IMR-90 (cell line): ENCODE results near the gene XRCC3. TPM values are rescaled to one million over a fixed set of nuclear protein-coding genes. Genes with fewer than 3 reads are reported as not detected.
A peak's percentile ranks its signal among the peaks of the same experiment; 100 is the strongest.

Experiments used
- ATAC-seq: fragments of 200-7000 bp; cut with Tn5 transposase; 2 replicates; pipeline ENCODE4 v1.9.1; 2020; ENCODE audit warnings: low read depth, mild to moderate bottlenecking, moderate library complexity
- BruUV-seq: library from RNA; stranded (reverse); fragments of 400-500 nt; replicated peaks from 2 replicates; lab custom pipeline; 2021; lab: Mats Ljungman, UMichigan
- CTCF ChIA-PET: fragments of 300-600 bp; formaldehyde crosslinking; extraction: SDS; loops from one replicate; lab custom pipeline; 2021; ENCODE audit warnings: antibody characterized with exemption; lab: Yijun Ruan, JAX
- POLR2A ChIA-PET: fragments of 300-600 bp; sonication (Branson Sonifier 250); formaldehyde crosslinking; loops from one replicate; lab custom pipeline; 2022; ENCODE audit warnings: antibody characterized with exemption; ENCODE audit not compliant: unreplicated experiment; lab: Charles Lee
- DNase-seq: peaks from one replicate; pipeline ENCODE4 v3.0.0; 2013
- H2AFZ ChIP-seq: replicated peaks from 2 replicates; pipeline ENCODE3; 2013; ENCODE audit warnings: low read length, mild to moderate bottlenecking; ENCODE audit not compliant: poor library complexity
- H2AK5ac ChIP-seq: 2 replicates; pipeline ENCODE4 v1.6.1; 2013; ENCODE audit warnings: low read depth, low read length, inconsistent platforms
- H2AK9ac ChIP-seq: replicated peaks from 2 replicates; pipeline ENCODE3; 2013; ENCODE audit warnings: mild to moderate bottlenecking, low read depth, low read length, moderate library complexity; ENCODE audit not compliant: poor library complexity
- H2BK120ac ChIP-seq: 2 replicates; pipeline ENCODE4 v1.6.1; 2013; ENCODE audit warnings: low read depth, low read length, inconsistent platforms
- H2BK15ac ChIP-seq: 3 replicates; pipeline ENCODE4 v1.6.1; 2013; ENCODE audit warnings: low read depth, low read length, inconsistent platforms
- H2BK20ac ChIP-seq: 2 replicates; pipeline ENCODE4 v1.6.1; 2013; ENCODE audit warnings: low read depth, mild to moderate bottlenecking, inconsistent platforms, low read length, moderate library complexity
- H2BK5ac ChIP-seq: 2 replicates; pipeline ENCODE4 v1.6.1; 2013; ENCODE audit warnings: mild to moderate bottlenecking, low read depth, low read length, inconsistent platforms; ENCODE audit not compliant: poor library complexity, severe bottlenecking
- H3K14ac ChIP-seq: replicated peaks from 2 replicates; pipeline ENCODE4 v1.6.1; 2013; ENCODE audit warnings: low read depth, low read length, inconsistent platforms
- H3K18ac ChIP-seq: 2 replicates; pipeline ENCODE4 v1.6.1; 2013; ENCODE audit warnings: low read depth, low read length, control low read depth
- H3K23ac ChIP-seq: 2 replicates; pipeline ENCODE4 v1.6.1; 2013; ENCODE audit warnings: low read depth, low read length, inconsistent platforms
- H3K27ac ChIP-seq: 2 replicates; pipeline ENCODE4 v1.5.1; 2013; ENCODE audit warnings: mild to moderate bottlenecking, control low read depth, low read length; ENCODE audit not compliant: insufficient read depth
- H3K27me3 ChIP-seq: 2 replicates; pipeline ENCODE4 v1.6.1; 2013; ENCODE audit warnings: low read length; ENCODE audit not compliant: control insufficient read depth, insufficient read depth
- H3K36me3 ChIP-seq: 2 replicates; pipeline ENCODE4 v1.6.1; 2013; ENCODE audit warnings: low read length, mixed read lengths; ENCODE audit not compliant: control insufficient read depth, insufficient read depth
- H3K4ac ChIP-seq: 2 replicates; pipeline ENCODE4 v1.6.1; 2013; ENCODE audit warnings: low read depth, low read length, inconsistent platforms
- H3K4me1 ChIP-seq: 2 replicates; pipeline ENCODE4 v1.6.1; 2013; ENCODE audit warnings: low read length, mixed read lengths; ENCODE audit not compliant: control insufficient read depth, insufficient read depth
- H3K4me2 ChIP-seq: 2 replicates; pipeline ENCODE4 v1.6.1; 2013; ENCODE audit warnings: low read depth, mild to moderate bottlenecking, control low read depth, low read length, moderate library complexity
- H3K4me3 ChIP-seq: 2 replicates; pipeline ENCODE4 v1.5.1; 2013; ENCODE audit warnings: low read depth, mild to moderate bottlenecking, control low read depth, low read length, moderate library complexity; ENCODE audit not compliant: insufficient read depth
- H3K56ac ChIP-seq: 2 replicates; pipeline ENCODE4 v1.6.1; 2013; ENCODE audit warnings: low read length, inconsistent platforms; ENCODE audit not compliant: insufficient read depth; ENCODE audit errors: extremely low read depth
- H3K79me1 ChIP-seq, 2 experiments: 2 replicates each; pipeline ENCODE4 v1.6.1; 2013; ENCODE audit warnings: low read length in 2 of 2, inconsistent platforms in 1 of 2, low read depth in 1 of 2
- H3K9ac ChIP-seq: 2 replicates; pipeline ENCODE4 v1.6.1; 2013; ENCODE audit warnings: low read depth, low read length, control low read depth
- H3K9me1 ChIP-seq: 2 replicates; pipeline ENCODE4 v1.6.1; 2013; ENCODE audit warnings: low read length, inconsistent platforms; ENCODE audit not compliant: insufficient read depth
- H3K9me3 ChIP-seq: 2 replicates; pipeline ENCODE4 v1.6.1; 2013; ENCODE audit warnings: low read length; ENCODE audit not compliant: control insufficient read depth, insufficient read depth
- H4K20me1 ChIP-seq: 2 replicates; pipeline ENCODE4 v1.6.1; 2013; ENCODE audit warnings: low read length, inconsistent platforms; ENCODE audit not compliant: insufficient read depth
- H4K5ac ChIP-seq: 2 replicates; pipeline ENCODE4 v1.6.1; 2013; ENCODE audit warnings: mild to moderate bottlenecking, low read depth, low read length, control low read depth
- H4K8ac ChIP-seq, 2 experiments: 2 replicates each; pipeline ENCODE4 v1.6.1; 2013; ENCODE audit warnings: low read depth in 2 of 2, low read length in 2 of 2, control low read depth in 1 of 2, inconsistent platforms in 1 of 2
- H4K91ac ChIP-seq: 2 replicates; pipeline ENCODE4 v1.6.1; 2013; ENCODE audit warnings: low read depth, low read length, inconsistent platforms; ENCODE audit not compliant: insufficient read depth
- MXI1 ChIP-seq: IDR thresholded peaks from 2 replicates; pipeline ENCODE4 v1.6.1; 2012; ENCODE audit warnings: low read depth, mild to moderate bottlenecking, low read length, moderate library complexity, borderline replicate concordance
- WGBS, 2 experiments: methylation state at CpG; one replicate each; pipeline versions ENCODE4 v1.1.5 to v1.1.7; 2013; ENCODE audit warnings: missing lambda C conversion rate in 2 of 2; ENCODE audit not compliant: insufficient read length in 1 of 2; ENCODE audit errors: extremely low coverage in 2 of 2; 5-methylcytosine and 5-hydroxymethylcytosine counted together
- dilution Hi-C: fragments of 300-500 bp; cut with HindIII; formaldehyde crosslinking; loops from one replicate; pipeline ENCODE4 v1.14.3; 2018; ENCODE audit warnings: low sequenced_read_pairs; ENCODE audit not compliant: unreplicated experiment
- in situ Hi-C: fragments of 300-500 bp; cut with MboI; formaldehyde crosslinking; loops from 3 replicates; pipeline ENCODE4 v1.14.3; 2019; ENCODE audit warnings: low sequenced_read_pairs, inconsistent platforms, mixed read lengths
- intact Hi-C: fragments of 100-400 bp; cut with micrococcal nuclease; formaldehyde crosslinking; loops from 2 replicates; pipeline ENCODE4 v1.10.0; 2022
- polyA plus RNA-seq, 3 experiments: library from polyadenylated mRNA; depleted of rRNA; stranded (reverse); fragments of >200 nt; gene quantifications; 2 replicates each; pipeline ENCODE4 v1.2.3, GENCODE V29; 2012; ENCODE audit warnings: low replicate concordance in 1 of 3
- total RNA-seq: library from RNA; depleted of rRNA; stranded (reverse); fragments of >200 nt; gene quantifications from 2 replicates; pipeline ENCODE4 v1.2.3, GENCODE V29; 2012

XRCC3 gene
- total and polyA plus RNA-seq, 2 of the 4 experiments (the other 2 are of a cell fraction): 8.1 to 9.5 TPM

DNA sequence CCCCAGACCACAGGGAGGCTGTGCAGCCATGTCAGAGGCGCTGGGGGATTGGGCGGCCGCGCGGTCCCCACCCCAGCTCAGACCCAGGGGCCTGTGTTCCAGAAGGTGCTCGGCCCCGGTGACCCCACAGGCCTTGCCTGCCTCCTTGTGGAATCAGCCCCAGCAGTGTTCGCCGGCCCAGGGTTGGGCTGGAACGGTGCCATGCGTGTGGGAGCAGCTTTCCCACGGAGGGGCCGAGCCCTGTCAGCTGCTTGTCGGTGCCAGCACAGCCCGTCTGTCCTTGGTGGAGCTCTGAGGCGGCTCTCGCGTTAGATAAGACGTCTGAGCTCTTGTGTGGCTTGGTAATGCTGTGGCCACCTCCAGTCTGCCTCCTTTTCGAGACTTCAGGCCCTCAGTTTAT lies 8.9 kb upstream of the XRCC3 start:
- ChIA-PET POLR2A (no interaction called here), CTCF (no interaction called here)
- Histone ChIP-seq H4K20me1 (peaks cover 68% of the 10 kb centered on the region), H2BK15ac (no peak overlapping the region), H3K9ac (no peak overlapping the region), H3K14ac (no peak overlapping the region), H3K4me1 (no peaks in the 10 kb centered on the region), H3K9me1 (peaks cover 10% of the 10 kb centered on the region), H3K27ac (no peak overlapping the region), H3K56ac (no peak overlapping the region), H2BK20ac (no peak overlapping the region), H2AK5ac (no peak overlapping the region), H3K4me2 (no peak overlapping the region), H3K4ac (no peak overlapping the region), H2BK120ac (no peak overlapping the region), H3K23ac (no peak overlapping the region), H3K79me1 (peaks cover 18 to 57% of the 10 kb centered on the region in 2 experiments), H2AK9ac (no peak overlapping the region), H3K9me3 (no peaks in the 10 kb centered on the region), H4K8ac (no peak overlapping the region), H3K27me3 (no peaks in the 10 kb centered on the region), H3K18ac (no peak overlapping the region), H3K4me3 (no peak overlapping the region), H2BK5ac (no peak overlapping the region), H4K91ac (no peak overlapping the region), H3K36me3 (peaks cover 16% of the 10 kb centered on the region), H4K5ac (no peak overlapping the region), H2AFZ (no peak overlapping the region)
- BruUV-seq: no TSS peak
- dilution Hi-C loops: no loop called here
- TF ChIP-seq MXI1: no peak
- WGBS, 2 experiments: 66% methylated on average over 14 of the region's 20 CpGs; no CpG with 5 or more reads in 1 of the 2 experiments
- peak; percentile 36 for DNase-seq
- intact Hi-C loops: no loop called here
- 0 out of 2 replicates have a peak, but pooled peaks have one; percentile 21 for ATAC-seq
- in situ Hi-C loops: no loop called here
